Posterior vena cava (tissue), 2 donors: ENCODE data around the gene ADGRV1. TPM values are rescaled to one million over a fixed set of nuclear protein-coding genes. Genes with fewer than 3 reads are reported as not detected.
A peak's percentile ranks its signal among the peaks of the same experiment; 100 is the strongest.
"Not testable (repeated sequence)": the region's sequence is repeated elsewhere in the genome, so short reads cannot be mapped to it uniquely, and the experiment has no call there.

Experiments used
- DNase-seq: peaks from one replicate; pipeline ENCODE4 v3.0.0-alpha.2; 2020; ENCODE audit warnings: low spot score
- intact Hi-C, 2 donors: fragments of 100-400 bp; cut with DNase I; formaldehyde crosslinking; loops; one replicate each; pipeline versions ENCODE4 v1.14.1 to v1.14.2; 2022 to 2023
- total RNA-seq, 2 donors: library from RNA; stranded (reverse); fragmentation: NEBNext Ultra II Directional; extraction: Animal tissue kit (Norgen Biotek cat#: 25700); gene quantifications; one replicate each; pipeline ENCODE4 v1.2.1, GENCODE V29; 2021
- donor health status: DM: yes; HTN: yes; CAD: no.
- donor health status: DM: yes; HTN: yes; CAD: no.

ADGRV1 gene
- total RNA-seq, 2 donors from 2014 or later: 0.19 TPM; not detected in 1

DNA sequence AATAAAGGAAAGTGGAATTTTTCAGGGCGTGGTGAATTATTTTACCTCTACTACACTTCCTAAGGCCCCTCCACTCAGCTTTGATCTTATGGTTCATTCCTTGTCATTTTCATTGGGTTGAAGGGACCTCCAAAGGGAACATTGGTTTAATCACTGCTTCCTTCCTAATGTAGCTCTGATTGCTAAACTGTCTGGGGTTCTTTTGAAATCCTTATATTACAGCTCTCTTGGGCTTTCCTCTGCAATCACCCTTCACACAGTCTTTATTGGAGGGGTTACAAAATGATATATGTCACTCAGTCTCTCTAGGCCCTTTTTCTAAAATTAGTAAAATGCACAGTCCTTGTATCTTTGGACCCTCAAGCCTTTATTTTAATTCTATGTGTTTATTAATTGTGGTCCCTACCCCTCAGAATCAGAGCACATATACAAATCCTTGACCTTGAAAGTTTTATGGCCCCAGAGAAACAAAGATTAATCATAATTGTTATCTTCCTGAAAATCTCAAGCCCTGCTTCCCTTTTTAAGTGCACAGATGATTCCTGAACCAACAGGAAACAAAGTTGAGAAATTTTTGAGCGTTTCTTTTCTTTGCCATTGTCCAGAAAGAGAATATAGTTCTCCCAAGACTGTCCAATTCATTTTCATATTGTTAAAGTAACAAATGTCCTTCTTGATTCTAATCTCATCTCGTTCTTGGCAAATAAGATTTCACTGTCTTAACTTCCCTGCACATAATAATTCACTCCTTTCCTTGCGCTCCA is 494.6 kb downstream of the ADGRV1 start:
- intact Hi-C loops: no loop called here
- DNase-seq: no peak

DNA sequence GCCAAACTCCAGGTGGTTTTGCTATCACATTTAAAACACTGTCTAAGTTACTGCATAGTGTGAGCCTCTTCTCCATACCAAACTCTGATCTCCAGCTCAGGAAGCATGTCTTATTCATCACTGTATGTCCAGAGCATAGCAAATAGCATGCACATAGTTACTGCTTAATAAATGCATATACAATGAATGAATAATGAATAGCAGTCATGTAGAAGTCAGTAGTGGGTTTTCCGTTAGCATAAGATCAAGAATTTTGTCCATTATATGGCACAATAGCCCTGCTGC is 495.1 kb downstream of the ADGRV1 start:
- intact Hi-C loops: no loop called here
- no peak for DNase-seq

DNA sequence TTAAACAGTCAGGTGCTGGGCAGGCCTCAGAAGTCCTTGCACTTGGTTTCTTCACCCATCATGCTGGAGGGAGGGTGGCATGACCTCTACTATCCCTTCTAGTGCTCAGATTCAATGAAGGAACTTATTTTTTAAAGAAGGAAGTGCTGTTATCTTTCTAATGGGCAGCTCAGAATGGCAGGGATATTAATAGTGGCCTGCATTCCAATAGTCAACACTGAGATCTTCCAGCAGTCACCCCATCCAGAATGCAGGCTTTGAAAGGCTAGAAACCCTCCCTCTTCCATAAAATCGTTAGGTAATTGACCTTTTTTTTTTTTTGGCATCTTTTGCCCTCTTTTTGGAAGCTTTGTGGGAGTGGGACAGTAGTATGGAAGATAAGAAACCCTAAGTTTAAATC is 499.6 kb downstream of the ADGRV1 start:
- no peak for DNase-seq
- intact Hi-C loops: no loop called here

DNA sequence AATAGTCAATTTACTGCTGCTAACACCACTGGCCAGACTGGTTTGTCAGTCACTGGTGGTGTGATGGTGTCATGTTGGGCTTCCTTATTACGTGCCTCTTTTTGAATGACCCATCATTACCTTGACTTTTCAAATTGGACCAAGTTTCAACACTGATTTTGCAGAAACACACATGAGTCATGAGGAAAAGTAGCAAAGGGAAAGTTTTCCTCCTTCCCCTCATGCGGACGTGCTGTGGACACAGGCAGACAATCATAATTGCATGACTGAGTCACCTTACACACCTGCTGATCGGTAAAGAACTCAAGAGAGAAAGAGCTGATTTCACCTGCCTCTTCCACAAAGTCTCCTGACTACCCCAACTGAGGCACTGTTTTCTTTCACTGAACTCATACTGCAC is 500.0 kb downstream of the ADGRV1 start:
- no peak for DNase-seq
- intact Hi-C loops: no loop called here

DNA sequence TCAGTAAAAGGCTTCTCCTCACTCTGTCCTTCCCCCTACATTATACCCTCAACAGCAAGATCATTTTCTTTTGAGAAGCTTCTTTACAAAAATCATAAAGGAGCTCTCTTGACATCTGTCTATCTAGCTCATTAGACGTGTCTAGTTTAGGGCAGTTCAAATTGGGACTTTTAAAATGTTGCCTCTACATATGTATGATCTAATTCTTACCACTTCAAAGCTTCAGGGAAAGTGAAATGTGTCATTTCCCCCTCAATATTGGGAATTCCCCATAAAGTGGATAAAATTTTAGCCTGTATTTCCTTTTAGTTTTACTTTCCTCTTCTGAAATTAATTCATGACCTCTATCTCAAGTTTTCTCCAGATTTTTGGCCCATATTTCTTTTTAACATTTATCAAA is 500.8 kb downstream of the ADGRV1 start:
- DNase-seq: no peak
- intact Hi-C loops: no loop called here

DNA sequence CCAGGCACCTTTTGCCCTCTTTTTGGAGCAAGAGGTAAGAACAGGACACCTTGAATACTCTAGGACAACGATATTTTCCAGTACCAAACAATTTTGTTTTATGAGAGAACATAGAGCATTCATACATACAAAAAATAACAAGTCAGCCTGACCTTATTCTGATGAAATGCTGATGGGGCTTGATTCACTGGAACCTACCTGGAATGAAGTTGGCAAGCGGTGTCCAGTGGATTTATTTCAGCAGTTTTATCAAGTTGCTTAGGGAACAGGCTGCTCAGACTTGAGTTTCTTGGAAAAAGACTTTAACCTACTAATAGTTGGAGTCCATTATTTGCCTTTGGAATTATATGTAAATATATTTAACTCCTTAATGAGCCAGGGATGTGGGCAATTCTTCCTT is 502.5 kb downstream of the ADGRV1 start:
- no peak for DNase-seq
- intact Hi-C loops: no loop called here

DNA sequence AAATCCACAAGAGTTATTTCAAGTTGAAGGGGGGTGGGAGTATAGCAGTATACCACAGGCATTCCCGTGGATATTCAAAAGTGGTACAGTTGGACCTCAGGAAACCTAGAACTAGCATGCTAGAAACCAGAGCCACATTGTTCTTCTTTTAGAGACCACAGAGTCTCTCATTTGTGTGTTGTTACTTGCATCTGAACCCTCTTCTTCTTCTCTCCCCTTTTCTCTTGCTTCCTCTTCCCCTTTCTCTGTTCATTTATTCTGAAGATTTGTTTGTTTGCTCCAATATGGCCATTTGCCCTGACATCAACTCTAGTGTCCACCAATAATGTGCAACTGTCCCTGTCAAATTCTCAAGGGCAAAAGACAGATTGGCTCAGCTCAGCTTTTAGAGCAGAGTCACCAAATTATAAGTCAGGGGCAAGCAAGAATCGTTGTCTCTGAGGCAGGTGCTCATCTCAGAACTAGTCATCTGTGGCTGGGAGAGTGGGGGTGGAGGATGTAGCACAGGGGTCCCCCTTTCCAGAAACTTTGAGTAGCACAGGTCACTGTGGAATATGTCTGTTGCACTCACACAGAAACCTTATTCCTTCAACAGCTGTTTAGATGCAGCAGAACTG is 503.5 kb downstream of the ADGRV1 start:
- DNase-seq: no peak
- intact Hi-C loops: no loop called here

DNA sequence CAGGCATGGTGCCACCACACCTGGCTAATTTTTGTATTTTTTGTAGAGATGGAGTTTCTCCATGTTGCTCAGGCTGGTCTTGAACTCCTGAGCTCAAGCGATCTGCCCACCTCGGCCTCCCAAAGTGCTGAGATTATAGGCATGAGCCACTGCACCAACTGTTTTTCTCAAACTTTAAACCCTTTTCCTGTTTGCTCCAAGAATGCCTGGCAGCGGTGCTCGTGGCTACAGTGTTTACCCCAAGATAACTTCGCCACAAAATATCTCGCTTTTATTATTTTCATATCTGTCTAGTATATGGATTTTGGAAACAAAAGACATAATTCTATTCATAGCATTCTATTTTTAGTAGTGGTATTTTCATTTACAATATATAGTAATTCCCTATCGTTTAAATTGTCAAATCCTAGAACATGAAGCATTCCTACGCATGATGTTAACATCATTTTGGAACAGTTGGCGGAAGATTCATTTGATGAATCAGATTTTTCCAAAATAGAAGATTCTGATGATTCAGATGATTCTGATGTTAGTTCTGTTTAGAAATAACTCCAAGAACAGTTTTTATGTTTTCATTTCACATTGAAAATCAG is 504.6 kb downstream of the ADGRV1 start:
- peak; percentile 79 for DNase-seq
- intact Hi-C loops: not testable (repeated sequence)

DNA sequence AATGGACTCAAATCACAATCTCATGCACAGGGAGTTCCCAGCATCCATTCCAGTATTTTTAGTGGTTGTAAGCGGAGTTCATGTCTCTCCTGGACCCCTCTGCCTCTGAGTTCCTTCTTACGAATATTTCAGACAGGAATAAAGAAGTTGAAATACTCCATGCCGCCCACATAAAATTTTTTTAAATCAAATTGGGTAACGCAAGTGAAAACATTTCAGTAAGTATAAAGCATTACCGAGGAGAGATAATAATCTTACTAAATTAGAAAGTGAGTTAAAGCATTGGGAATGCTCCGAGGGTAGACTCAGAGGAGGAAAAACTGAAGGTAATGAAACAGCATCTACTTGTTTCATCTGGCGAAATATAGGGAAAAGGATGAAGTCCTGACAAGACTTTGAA is 506.9 kb downstream of the ADGRV1 start:
- intact Hi-C loops: no loop called here
- DNase-seq: no peak

DNA sequence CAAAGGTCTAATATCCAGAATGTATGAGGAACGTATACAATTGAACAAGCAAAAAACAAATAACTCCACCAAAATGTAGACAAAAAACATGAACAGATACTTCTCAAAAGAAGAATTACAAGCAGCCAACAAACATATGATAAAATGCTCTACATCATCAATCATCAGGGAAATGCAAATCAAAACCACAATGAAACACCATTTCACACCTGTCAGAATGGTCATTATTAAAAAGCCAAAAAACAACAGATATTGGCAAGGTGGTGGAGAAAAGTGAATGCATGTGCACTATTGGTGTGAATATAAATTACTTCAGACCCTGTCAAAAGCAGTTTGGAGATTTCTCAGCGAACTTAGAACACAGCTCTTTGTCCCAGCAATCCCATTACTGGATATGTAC is 510.8 kb downstream of the ADGRV1 start:
- no peak for DNase-seq
- intact Hi-C loops: no loop called here

DNA sequence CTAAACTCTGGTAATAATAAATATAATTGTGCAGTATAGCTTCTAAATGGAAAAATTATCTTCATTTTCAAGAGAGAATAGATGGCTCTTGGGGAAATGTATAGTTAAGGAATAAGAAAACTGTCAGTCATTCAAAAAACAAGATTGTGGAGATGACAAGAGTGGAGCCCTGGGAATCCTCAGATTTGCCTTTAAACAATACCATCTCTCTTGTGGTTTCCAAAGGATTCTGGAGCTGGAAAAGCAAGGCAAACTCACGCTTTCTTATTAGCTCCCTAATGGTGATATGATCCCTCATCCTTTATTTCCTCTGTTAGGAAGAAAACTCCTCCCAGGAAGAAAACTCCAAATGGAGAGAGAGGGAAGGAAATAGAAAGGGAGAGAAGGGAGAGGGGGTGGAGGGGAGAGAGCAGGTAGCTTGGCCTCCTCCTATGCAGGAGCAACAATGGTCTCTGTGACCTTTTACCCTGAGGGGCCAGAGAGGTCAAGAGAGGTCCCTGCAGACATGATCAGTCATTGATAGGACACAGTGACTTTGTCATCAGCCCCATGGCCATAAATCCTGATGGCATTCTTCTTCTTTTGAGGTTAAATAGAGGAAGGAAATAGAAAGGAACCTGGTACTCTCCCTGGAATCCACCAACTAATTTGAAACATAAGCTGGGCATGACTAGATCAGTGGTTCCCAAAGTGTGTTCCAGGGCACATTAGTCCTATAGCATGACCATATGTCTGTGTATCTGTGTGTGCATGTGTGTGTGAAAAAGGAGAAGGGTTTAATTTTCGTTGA is 512.4 kb downstream of the ADGRV1 start:
- intact Hi-C loops: no loop called here

DNA sequence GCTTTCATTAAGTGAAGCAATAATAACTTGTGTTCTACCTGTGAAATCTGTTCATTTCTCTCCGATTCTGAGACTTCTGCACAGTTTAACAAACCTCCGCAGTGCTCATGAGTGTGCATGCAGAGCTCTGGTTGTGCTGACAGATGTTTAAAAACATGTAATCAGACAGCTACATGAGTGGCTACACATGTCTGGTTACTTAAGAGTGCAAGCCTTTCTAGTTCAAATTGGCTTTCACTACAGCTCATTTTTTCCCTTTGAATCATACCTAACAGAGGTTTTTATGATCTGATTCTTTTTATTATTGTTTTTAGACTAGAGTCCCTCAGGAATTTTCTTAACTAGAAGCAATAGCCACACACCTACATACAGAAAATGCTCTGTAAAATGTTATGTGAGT is 514.3 kb downstream of the ADGRV1 start:
- intact Hi-C loops: no loop called here
- DNase-seq: no peak

More for the DNA sequence above, 512.4 kb downstream of the ADGRV1 start:
- DNase-seq: no peak

DNA sequence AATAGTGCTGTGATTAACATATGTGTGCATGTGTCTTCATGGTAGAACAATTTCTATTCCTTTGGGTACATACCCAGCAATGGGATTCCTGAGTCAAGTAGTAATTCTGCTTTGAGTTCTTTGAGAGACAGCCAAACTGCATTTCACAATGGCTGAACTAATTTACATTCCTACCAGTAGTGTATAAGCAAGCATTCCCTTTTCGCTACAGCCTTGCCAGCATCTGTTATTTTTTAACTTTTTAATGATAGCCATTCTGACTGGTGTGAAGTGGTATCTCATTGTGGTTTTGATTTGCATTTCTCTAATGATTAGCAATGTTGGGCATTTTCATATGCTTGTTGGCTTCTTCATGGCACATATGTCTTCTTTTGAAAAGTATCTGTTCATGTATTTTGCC is 516.0 kb downstream of the ADGRV1 start:
- intact Hi-C loops: no loop called here
- DNase-seq: no peak

DNA sequence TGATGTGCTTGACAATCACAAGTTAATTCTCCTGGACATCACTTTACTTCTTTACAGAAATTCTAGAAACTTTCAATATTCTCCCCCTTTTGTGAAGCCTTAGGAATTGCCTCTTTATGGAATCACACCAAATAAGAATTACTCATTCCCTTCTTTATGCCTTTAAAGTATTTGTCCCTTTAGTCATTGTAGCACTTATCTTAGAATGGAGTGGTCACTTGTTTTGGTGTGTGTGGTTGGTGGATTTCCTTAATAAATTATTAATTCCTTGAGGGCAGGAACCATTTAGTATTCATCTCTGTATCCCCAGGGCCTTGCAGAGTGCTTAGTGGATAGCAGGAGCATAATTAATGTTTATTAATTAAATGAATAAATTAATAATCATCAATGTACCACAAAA is 517.5 kb downstream of the ADGRV1 start:
- no peak for DNase-seq
- intact Hi-C loops: no loop called here

DNA sequence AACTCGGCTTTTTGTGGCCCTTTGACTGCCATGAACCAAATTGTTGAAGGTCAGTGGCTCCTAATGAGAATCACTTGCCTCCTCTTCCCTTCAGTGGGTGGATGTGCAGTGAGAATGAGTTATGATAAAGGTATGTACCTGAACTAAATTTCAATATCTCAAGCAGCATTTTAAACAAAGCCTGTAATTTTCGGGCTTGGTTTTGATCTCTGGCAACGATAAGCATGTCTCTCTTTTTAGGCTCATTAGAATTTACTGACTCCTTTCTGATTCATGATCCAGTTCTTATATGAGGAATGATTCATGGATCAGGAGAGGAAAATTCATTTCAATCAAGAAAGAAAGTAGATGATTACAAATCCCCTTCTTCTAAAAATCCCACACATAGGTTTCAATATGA is 519.0 kb downstream of the ADGRV1 start:
- intact Hi-C loops: no loop called here

DNA sequence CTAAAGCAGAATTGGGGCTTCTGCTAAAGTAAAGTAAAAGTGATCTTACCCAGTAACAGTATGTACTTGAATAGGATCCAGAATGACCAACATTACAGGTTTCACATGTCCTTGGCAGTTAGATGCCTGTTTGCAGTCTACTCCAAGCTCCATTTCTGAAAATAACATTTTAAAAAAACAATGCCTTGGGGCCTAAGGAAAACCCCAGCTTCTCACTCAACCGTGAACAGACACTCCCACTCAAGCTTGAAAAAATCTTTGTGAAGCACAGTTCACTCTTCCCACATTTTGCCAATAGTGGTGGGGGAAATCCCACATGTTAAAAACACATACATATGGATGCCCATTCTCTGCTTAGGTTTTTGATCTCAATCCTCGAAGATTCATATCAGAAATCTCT is 520.4 kb downstream of the ADGRV1 start:
- intact Hi-C loops: no loop called here

More for the DNA sequence above, 519.0 kb downstream of the ADGRV1 start:
- DNase-seq: no peak

DNA sequence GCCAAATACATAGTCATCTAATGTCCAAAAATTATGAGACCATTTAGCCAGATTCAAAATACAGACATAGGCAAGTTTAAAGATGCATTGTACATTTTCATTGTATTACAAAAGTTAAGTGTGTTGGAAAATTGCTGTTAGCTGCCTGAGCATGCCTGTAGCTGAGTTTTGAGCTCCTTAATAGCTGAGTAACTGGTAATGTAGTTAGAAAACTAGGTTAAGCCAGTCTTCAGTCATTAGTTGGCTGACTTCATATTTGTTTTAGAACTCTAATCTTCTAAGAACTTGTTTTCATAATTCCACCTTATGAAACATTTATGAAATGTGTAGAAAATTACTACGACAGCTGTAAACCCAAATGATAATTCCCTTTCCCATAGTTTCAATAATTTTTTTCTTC is 531.2 kb downstream of the ADGRV1 start:
- intact Hi-C loops: no loop called here
- no peak for DNase-seq

More for the DNA sequence above, 520.4 kb downstream of the ADGRV1 start:
- no peak for DNase-seq

DNA sequence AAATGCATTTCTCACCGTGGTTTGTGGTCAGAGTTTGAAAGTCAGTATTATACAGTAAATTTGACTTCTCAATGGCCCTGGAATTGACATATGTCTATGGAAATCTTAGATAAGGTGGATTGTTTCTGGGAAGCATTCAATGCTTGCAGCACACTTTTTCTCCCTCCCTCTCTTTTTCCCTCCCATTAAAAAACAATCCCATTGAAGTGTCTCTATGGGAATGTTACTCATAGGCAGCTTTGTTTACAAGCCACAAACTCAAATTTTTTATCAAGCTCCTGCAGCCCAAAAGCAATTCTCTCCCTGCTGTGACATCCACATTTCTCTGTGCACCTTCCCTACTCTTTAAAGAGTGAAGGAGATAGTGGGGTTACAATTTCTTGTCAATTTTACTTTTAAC is 532.4 kb downstream of the ADGRV1 start:
- no peak for DNase-seq
- intact Hi-C loops: no loop called here

DNA sequence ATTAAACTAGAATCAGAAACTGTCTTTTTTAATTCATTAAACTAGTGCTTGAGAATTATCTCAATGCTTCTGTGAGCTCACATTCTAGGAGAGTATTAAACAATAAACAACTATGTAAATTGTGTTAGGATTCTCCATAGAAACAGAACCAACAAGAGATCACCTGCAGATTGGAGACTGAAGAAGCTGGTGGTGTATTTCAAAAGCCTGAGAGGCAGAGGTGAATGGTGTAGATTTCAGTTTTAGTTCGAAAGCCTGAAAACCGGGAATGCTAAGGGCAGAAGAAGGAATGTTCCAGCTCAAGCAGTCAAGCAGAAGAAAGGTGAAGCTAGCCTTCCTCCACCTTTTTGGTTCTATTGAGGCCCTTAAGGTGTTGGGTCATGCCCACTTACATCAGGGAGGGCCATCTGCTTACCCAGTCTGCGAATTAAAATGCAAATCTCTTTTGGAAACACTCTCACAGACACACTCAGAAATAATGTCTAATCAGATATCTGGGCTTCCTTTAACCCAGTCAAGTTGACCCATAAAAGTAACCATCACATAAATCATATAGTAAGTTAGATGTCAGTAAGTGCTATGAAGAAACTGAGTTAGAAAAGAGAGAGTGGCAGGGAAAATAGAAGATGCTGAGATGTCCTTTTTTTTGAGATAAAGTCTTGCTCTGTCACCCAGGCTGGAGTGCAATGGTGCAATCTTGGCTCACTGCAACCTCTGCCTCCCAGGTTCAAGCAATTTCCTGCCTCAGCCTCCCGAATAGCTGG is 533.1 kb downstream of the ADGRV1 start:
- DNase-seq: no peak
- intact Hi-C loops: no loop called here
